GM21737 (cell line): ENCODE measurements around the gene DNAI7.

Source experiments
- ATAC-seq: cut with Tn5 transposase; IDR thresholded peaks from one replicate; pipeline ENCODE4 v1.9.1; 2021; ENCODE audit warnings: mild to moderate bottlenecking, moderate library complexity; ENCODE audit not compliant: unreplicated experiment

Gene DNAI7

GRCh38 chr12:25184132-25184531 lies 10.8 kb downstream of the DNAI7 start:
- no peak for ATAC-seq

- ATAC-seq, result no peak
Measured at GRCh38 chr12:25182765-25183164, 12.2 kb downstream of the DNAI7 start.

GRCh38 chr12:25162866-25163265 lies 32.1 kb downstream of the DNAI7 start:
- ATAC-seq, result no peak

- no peak for ATAC-seq
Measured at GRCh38 chr12:25156061-25156460, 38.9 kb downstream of the DNAI7 start.

- no peak for ATAC-seq
Measured at GRCh38 chr12:25155022-25155576, 39.9 kb downstream of the DNAI7 start.

- ATAC-seq, result no peak
Measured at GRCh38 chr12:25152055-25152454, 42.9 kb downstream of the DNAI7 start.

- ATAC-seq, result no peak
Measured at GRCh38 chr12:25151476-25151875, 43.5 kb downstream of the DNAI7 start.

GRCh38 chr12:25146686-25147085 lies 48.3 kb downstream of the DNAI7 start:
- no peak for ATAC-seq

- ATAC-seq, result no peak
Measured at GRCh38 chr12:25135531-25136154, 59.3 kb downstream of the DNAI7 start.

- ATAC-seq, result no peak
Measured at GRCh38 chr12:25131270-25131669, 63.7 kb downstream of the DNAI7 start.

- no peak for ATAC-seq
Measured at GRCh38 chr12:25130741-25131188, 64.2 kb downstream of the DNAI7 start.

GRCh38 chr12:25126746-25127145 lies 68.2 kb downstream of the DNAI7 start:
- ATAC-seq, result no peak

- no peak for ATAC-seq
Measured at GRCh38 chr12:25126101-25126500, 68.9 kb downstream of the DNAI7 start.

- no peak for ATAC-seq
Measured at GRCh38 chr12:25124493-25124892, 70.5 kb downstream of the DNAI7 start.

GRCh38 chr12:25123126-25123525 lies 71.8 kb downstream of the DNAI7 start:
- no peak for ATAC-seq

GRCh38 chr12:25121916-25122315 lies 73.0 kb downstream of the DNAI7 start:
- no peak for ATAC-seq

- no peak for ATAC-seq
Measured at GRCh38 chr12:25121110-25121509, 73.8 kb downstream of the DNAI7 start.

- no peak for ATAC-seq
Measured at GRCh38 chr12:25119020-25119419, 75.9 kb downstream of the DNAI7 start.

- ATAC-seq, result no peak
Measured at GRCh38 chr12:25115677-25116076, 79.3 kb downstream of the DNAI7 start.

- no peak for ATAC-seq
Measured at GRCh38 chr12:25113651-25114050, 81.3 kb downstream of the DNAI7 start.

- ATAC-seq, result no peak
Measured at GRCh38 chr12:25110260-25110659, 84.7 kb downstream of the DNAI7 start.

- ATAC-seq, result peak; percentile 97
Measured at GRCh38 chr12:25107920-25108319, 87.0 kb downstream of the DNAI7 start.

- ATAC-seq, result no peak
Measured at GRCh38 chr12:25106818-25107217, 88.1 kb downstream of the DNAI7 start.
